ENCODE results near the gene POU1F1. TPM values are rescaled to one million over a fixed set of nuclear protein-coding genes. Genes with fewer than 3 reads are reported as not detected.

The POU1F1 gene
- total and polyA plus RNA-seq, 2 of the 4 experiments (the other 2 are of a cell fraction), result not detected

DNA sequence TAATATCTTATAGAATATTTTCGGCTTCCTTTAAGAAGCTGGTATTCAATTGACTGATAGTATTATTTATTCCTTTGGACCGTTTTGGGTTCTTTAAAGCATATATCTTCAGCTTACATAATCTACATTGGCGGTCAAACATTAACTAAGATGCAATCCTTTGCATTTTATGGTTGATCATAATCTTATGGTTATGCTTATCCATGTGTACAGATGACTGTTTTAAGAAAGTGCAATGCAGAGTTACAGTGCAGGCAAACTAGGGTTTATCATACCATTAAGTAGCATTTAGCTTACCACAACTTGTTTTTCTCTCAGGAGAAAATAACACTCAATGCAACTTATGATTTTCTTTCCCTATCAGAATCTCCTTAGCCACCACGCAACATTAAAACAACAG lies 41.4 kb upstream of the POU1F1 start:
- WGBS, 2 experiments (ENCODE audit: extremely low coverage in 2 of 2, insufficient read length in 1 of 2), result no CpG with 5 or more reads among the region's 4 CpGs
- TF ChIP-seq CHD1 (IDR thresholded peaks at IDR 0.05; ENCODE audit: low read depth, low read length) (no peak), RFX5 (IDR thresholded peaks at IDR 0.05; ENCODE audit: low read depth, low read length) (no peak), MAZ (IDR thresholded peaks at IDR 0.05; ENCODE audit: borderline replicate concordance, low read depth, low read length) (no peak), NFE2L2 (IDR thresholded peaks at IDR 0.05; ENCODE audit: low read depth, low read length) (no peak), FOS (IDR thresholded peaks at IDR 0.05; ENCODE audit: low read depth, low read length) (no peak), CTCF (conservative IDR thresholded peaks at IDR 0.05; ENCODE audit: low read depth, low read length) (no peak), CEBPB (IDR thresholded peaks at IDR 0.05; ENCODE audit: low read depth, low read length) (no peak), RCOR1 (IDR thresholded peaks at IDR 0.05; ENCODE audit: insufficient replicate concordance, low read length) (no peak), POLR2A (IDR thresholded peaks at IDR 0.05; ENCODE audit: low read depth, low read length) (no peak), MXI1 (IDR thresholded peaks at IDR 0.05; ENCODE audit: borderline replicate concordance, low read depth, low read length) (no peak), BHLHE40 (IDR thresholded peaks at IDR 0.05; ENCODE audit: low read depth, low read length) (no peak), MAFK (IDR thresholded peaks at IDR 0.05; ENCODE audit: low read depth, low read length) (no peak), SMC3 (IDR thresholded peaks at IDR 0.05; ENCODE audit: low read depth, low read length) (no peak), RAD21 (IDR thresholded peaks at IDR 0.05; ENCODE audit: low read length) (no peak)
- TF ChIP-seq, protein P1, sequence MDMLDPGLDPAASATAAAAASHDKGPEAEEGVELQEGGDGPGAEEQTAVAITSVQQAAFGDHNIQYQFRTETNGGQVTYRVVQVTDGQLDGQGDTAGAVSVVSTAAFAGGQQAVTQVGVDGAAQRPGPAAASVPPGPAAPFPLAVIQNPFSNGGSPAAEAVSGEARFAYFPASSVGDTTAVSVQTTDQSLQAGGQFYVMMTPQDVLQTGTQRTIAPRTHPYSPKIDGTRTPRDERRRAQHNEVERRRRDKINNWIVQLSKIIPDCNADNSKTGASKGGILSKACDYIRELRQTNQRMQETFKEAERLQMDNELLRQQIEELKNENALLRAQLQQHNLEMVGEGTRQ (IDR thresholded peaks at IDR 0.05; ENCODE audit: low read depth, low read length), result no peak
- TF ChIP-seq, protein P2, sequence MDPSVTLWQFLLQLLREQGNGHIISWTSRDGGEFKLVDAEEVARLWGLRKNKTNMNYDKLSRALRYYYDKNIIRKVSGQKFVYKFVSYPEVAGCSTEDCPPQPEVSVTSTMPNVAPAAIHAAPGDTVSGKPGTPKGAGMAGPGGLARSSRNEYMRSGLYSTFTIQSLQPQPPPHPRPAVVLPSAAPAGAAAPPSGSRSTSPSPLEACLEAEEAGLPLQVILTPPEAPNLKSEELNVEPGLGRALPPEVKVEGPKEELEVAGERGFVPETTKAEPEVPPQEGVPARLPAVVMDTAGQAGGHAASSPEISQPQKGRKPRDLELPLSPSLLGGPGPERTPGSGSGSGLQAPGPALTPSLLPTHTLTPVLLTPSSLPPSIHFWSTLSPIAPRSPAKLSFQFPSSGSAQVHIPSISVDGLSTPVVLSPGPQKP (IDR thresholded peaks at IDR 0.05; ENCODE audit: borderline replicate concordance, low read depth, low read length), result no peak
- DNase-seq (no peak), ATAC-seq (ENCODE audit: low read depth) (no peak)
- Histone ChIP-seq H3K4me1 (ENCODE audit: control insufficient read depth, insufficient read depth, low read length) (no peaks in the 10 kb centered on the region), H2BK5ac (ENCODE audit: low read depth, low read length, poor library complexity, severe bottlenecking) (no peak overlapping the region), H4K91ac (ENCODE audit: insufficient read depth, low read depth, low read length) (no peak overlapping the region), H3K27ac (ENCODE audit: insufficient read depth, low read length) (no peak overlapping the region), H2AK9ac (replicated peaks; ENCODE audit: low read depth, low read length, poor library complexity) (no peak overlapping the region), H3K23ac (ENCODE audit: low read depth, low read length) (no peak overlapping the region), H3K27me3 (ENCODE audit: control insufficient read depth, insufficient read depth, low read length) (no peaks in the 10 kb centered on the region; the same call in 1 of the 2 replicates), H2BK120ac (ENCODE audit: low read depth, low read length) (no peak overlapping the region), H3K56ac (ENCODE audit: extremely low read depth, insufficient read depth, low read length) (no peak overlapping the region), H3K4me3 (ENCODE audit: insufficient read depth, low read depth, low read length) (no peak overlapping the region), H3K18ac (ENCODE audit: low read depth, low read length) (no peak overlapping the region), H3K9me1 (ENCODE audit: insufficient read depth, low read length) (no peaks in the 10 kb centered on the region), H3K79me1 (ENCODE audit: low read depth in 1 of 2, low read length in 2 of 2) (no peaks in the 10 kb centered on the region), H3K4ac (ENCODE audit: low read depth, low read length) (no peak overlapping the region), H2BK15ac (ENCODE audit: low read depth, low read length) (no peak overlapping the region), H4K20me1 (ENCODE audit: insufficient read depth, low read length) (no peaks in the 10 kb centered on the region), H4K5ac (ENCODE audit: low read depth, low read length) (no peak overlapping the region), H3K36me3 (ENCODE audit: control insufficient read depth, insufficient read depth, low read length) (no peaks in the 10 kb centered on the region), H3K9me3 (ENCODE audit: control insufficient read depth, insufficient read depth, low read length) (no peaks in the 10 kb centered on the region), H2AFZ (replicated peaks; ENCODE audit: low read length, poor library complexity) (no peak overlapping the region), H2AK5ac (ENCODE audit: low read depth, low read length) (no peak overlapping the region), H2BK20ac (ENCODE audit: low read depth, low read length) (no peak overlapping the region), H4K8ac (ENCODE audit: low read depth in 2 of 2, low read length in 2 of 2) (no peak overlapping the region), H3K4me2 (ENCODE audit: low read depth, low read length) (no peak overlapping the region), H3K9ac (ENCODE audit: low read depth, low read length) (no peak overlapping the region), H3K14ac (replicated peaks; ENCODE audit: low read depth, low read length) (no peak overlapping the region)
- BruUV-seq (replicated peaks), result no TSS peak
- ChIA-PET CTCF (no interaction called here), POLR2A (ENCODE audit: unreplicated experiment) (no interaction called here)
- dilution Hi-C loops (cut with HindIII; ENCODE audit: low sequenced_read_pairs, unreplicated experiment), result no loop called here
- intact Hi-C loops (cut with micrococcal nuclease), result no loop called here
- in situ Hi-C loops (cut with MboI; ENCODE audit: low sequenced_read_pairs), result no loop called here

Data from IMR-90 (cell line).